B cell (primary cell): ENCODE data around the gene MCRIP2. TPM values are rescaled to one million over a fixed set of nuclear protein-coding genes. Genes with fewer than 3 reads are reported as not detected.

Experiments used
- ATAC-seq: fragments of 200-7000 bp; cut with Tn5 transposase; one replicate; pipeline ENCODE4 v1.10.0; 2021; ENCODE audit warnings: low read depth, mild to moderate bottlenecking, moderate number of reproducible peaks, moderate library complexity
- CTCF ChIA-PET: fragments of 350-600 bp; sonication (Branson Sonifier 250); formaldehyde crosslinking; loops from one replicate; lab custom pipeline; 2021; ENCODE audit warnings: antibody characterized with exemption, inconsistent platforms; lab: Charles Lee
- POLR2A ChIA-PET: fragments of 350-600 bp; sonication (Branson Sonifier 250); formaldehyde crosslinking; loops from one replicate; lab custom pipeline; 2021; ENCODE audit warnings: antibody characterized with exemption; lab: Charles Lee
- DNase-seq: peaks from one replicate; pipeline ENCODE4 v3.0.0; 2013
- H2AFZ ChIP-seq: 2 replicates; pipeline ENCODE4 v1.6.1; 2012; ENCODE audit warnings: mild to moderate bottlenecking, low read depth, low read length; ENCODE audit not compliant: insufficient read depth, poor library complexity, severe bottlenecking
- H3K27ac ChIP-seq, 2 donors: 1 replicate in 1 of 2; 2 replicates in 1 of 2; pipeline ENCODE4 v1.5.1; 2012 to 2013; ENCODE audit warnings: low read length in 2 of 2, mild to moderate bottlenecking in 2 of 2, moderate library complexity in 1 of 2
- H3K27me3 ChIP-seq, 4 experiments: fragments of 200-600 bp in 1 of 4; sonication (generic) in 1 of 4; replicated peaks in 1 of 4; 1 replicate in 2 of 4; 2 replicates in 2 of 4; pipeline versions ENCODE4 v1.6.1 to v1.7.0; 2013 to 2016; ENCODE audit warnings: low read length in 3 of 4, mild to moderate bottlenecking in 2 of 4, mixed read lengths in 1 of 4, moderate library complexity in 1 of 4; ENCODE audit not compliant: insufficient read depth in 4 of 4, control insufficient read depth in 3 of 4; ENCODE audit errors: control extremely low read depth in 1 of 4
- H3K36me3 ChIP-seq, 2 experiments: replicated peaks in 1 of 2; 1 replicate in 1 of 2; 2 replicates in 1 of 2; pipeline versions ENCODE4 v1.6.1 to v1.7.1; 2013; ENCODE audit warnings: low read length in 1 of 2; ENCODE audit not compliant: insufficient read depth in 2 of 2, control insufficient read depth in 1 of 2; ENCODE audit errors: control extremely low read depth in 1 of 2, extremely low read depth in 1 of 2
- H3K4me1 ChIP-seq, 2 donors: fragments of 200-600 bp in 1 of 2; sonication (generic) in 1 of 2; 1 replicate in 1 of 2; 2 replicates in 1 of 2; pipeline versions ENCODE4 v1.5.1 to v1.6.1; 2013 to 2017; ENCODE audit warnings: low read length in 2 of 2; ENCODE audit not compliant: control insufficient read depth in 2 of 2, insufficient read depth in 2 of 2
- H3K4me2 ChIP-seq: replicated peaks from 2 replicates; pipeline ENCODE3; 2012; ENCODE audit warnings: mild to moderate bottlenecking, low read depth, low read length; ENCODE audit not compliant: poor library complexity, severe bottlenecking
- H3K4me3 ChIP-seq, 5 experiments: fragments of 200-600 bp in 1 of 5; sonication (generic) in 1 of 5; 1 replicate in 3 of 5; 2 replicates in 2 of 5; pipeline versions ENCODE4 v1.5.1 to v1.7.0; 2011 to 2016; ENCODE audit warnings: low read length in 4 of 5, mild to moderate bottlenecking in 4 of 5, low read depth in 2 of 5, control low read depth in 1 of 5, moderate library complexity in 1 of 5; ENCODE audit not compliant: insufficient read depth in 1 of 5; ENCODE audit errors: control extremely low read depth in 1 of 5, extremely low read depth in 1 of 5
- H3K79me2 ChIP-seq: fragments of 200-600 bp; sonication (generic); one replicate; pipeline ENCODE4 v1.6.0; 2016; ENCODE audit warnings: low read length; ENCODE audit not compliant: control insufficient read depth, insufficient read depth
- H3K9ac ChIP-seq: fragments of 200-600 bp; sonication (generic); 2 replicates; pipeline ENCODE4 v1.6.1; 2017; ENCODE audit warnings: mild to moderate bottlenecking, low read length, moderate library complexity
- H3K9me3 ChIP-seq, 3 donors: one replicate each; pipeline versions ENCODE4 v1.6.1 to v1.7.1; 2013; ENCODE audit warnings: low read length in 2 of 3; ENCODE audit not compliant: control insufficient read depth in 2 of 3, insufficient read depth in 1 of 3; ENCODE audit errors: control extremely low read depth in 1 of 3
- H4K20me1 ChIP-seq: 2 replicates; pipeline ENCODE4 v1.6.0; 2012; ENCODE audit warnings: mild to moderate bottlenecking, low read length; ENCODE audit not compliant: insufficient read depth, control insufficient read depth, poor library complexity, severe bottlenecking
- H3K27ac Mint-ChIP-seq: one replicate; pipeline ENCODE4 v1.8.0; 2021; ENCODE audit warnings: mixed read lengths
- H3K27me3 Mint-ChIP-seq: one replicate; pipeline ENCODE4 v1.8.0; 2021; ENCODE audit warnings: mixed read lengths
- H3K4me1 Mint-ChIP-seq: one replicate; pipeline ENCODE4 v1.8.0; 2021; ENCODE audit warnings: mixed read lengths
- H3K4me3 Mint-ChIP-seq: one replicate; pipeline ENCODE4 v1.8.0; 2021; ENCODE audit warnings: mixed read lengths
- H3K9me3 Mint-ChIP-seq: one replicate; pipeline ENCODE4 v1.8.0; 2022; ENCODE audit warnings: mixed read lengths; ENCODE audit not compliant: insufficient read depth
- CTCF ChIP-seq: fragments of 200-600 bp; IDR thresholded peaks from one replicate; pipeline ENCODE4 v1.8.0; 2022; ENCODE audit warnings: antibody characterized with exemption, mild to moderate bottlenecking
- EZH2 ChIP-seq: IDR thresholded peaks from 2 replicates; pipeline ENCODE4 v1.6.1; 2012; ENCODE audit warnings: borderline replicate concordance, low read depth, mild to moderate bottlenecking, moderate library complexity, low read length; ENCODE audit not compliant: insufficient read depth, poor library complexity, severe bottlenecking
- WGBS: methylation state at CpG from one replicate; pipeline ENCODE4 v1.1.5; 2013; ENCODE audit warnings: missing lambda C conversion rate; ENCODE audit not compliant: insufficient coverage; 5-methylcytosine and 5-hydroxymethylcytosine counted together
- intact Hi-C: fragments of 100-400 bp; cut with micrococcal nuclease; formaldehyde crosslinking; loops from one replicate; pipeline ENCODE4 v1.10.0; 2022
- polyA plus RNA-seq: library from polyadenylated mRNA; depleted of rRNA; stranded (reverse); fragments of >200 nt; gene quantifications from 2 replicates; pipeline ENCODE4 v1.2.3, GENCODE V29; 2012
- total RNA-seq, 2 donors: library from RNA; stranded (reverse); fragments of 120-200 nt in 1 of 2; gene quantifications; 1 replicate in 1 of 2; 2 replicates in 1 of 2; pipeline versions ENCODE4 v1.2.3 to v1.2.4, GENCODE V29; 2013 to 2022

The MCRIP2 gene
- total and polyA plus RNA-seq, 2 donors (not counting 1 experiment from before 2014, with no cell fraction given): 29.2 to 46.0 TPM

- Histone ChIP-seq H3K79me2 (peaks cover 30% of the 10 kb centered on the region), H3K27me3 (no peaks in the 10 kb centered on the region), H4K20me1 (peaks cover 29% of the 10 kb centered on the region), H2AFZ (no peak overlapping the region), H3K27ac (no peak overlapping the region), H3K9me3 (no peaks in the 10 kb centered on the region), H3K36me3 (no peaks in the 10 kb centered on the region), H3K4me3 (no peak overlapping the region), H3K9ac (no peak overlapping the region), H3K4me1 (peaks cover 0 to 3% of the 10 kb centered on the region in 2 donors), H3K4me2 (no peak overlapping the region)
- POLR2A ChIA-PET: no interaction called here
- Mint-ChIP-seq H3K27ac (no peak overlapping the region), H3K4me3 (no peak overlapping the region), H3K9me3 (no peaks in the 10 kb centered on the region), H3K27me3 (no peaks in the 10 kb centered on the region), H3K4me1 (peaks cover 12% of the 10 kb centered on the region)
- CTCF ChIA-PET: no interaction called here
- TF ChIP-seq EZH2 (no peak), CTCF (no peak)
- 68% methylated on average over 12 of the region's 13 CpGs for WGBS
- ATAC-seq (no peak), DNase-seq (no peak)
- intact Hi-C loops: no loop called here
These were observed 26.5 kb upstream of the MCRIP2 start for GRCh38 chr16:615122-615521.

- Histone ChIP-seq H3K4me1 (peaks cover 0 to 3% of the 10 kb centered on the region in 2 donors), H3K27me3 (no peaks in the 10 kb centered on the region), H3K79me2 (peaks cover 21% of the 10 kb centered on the region), H3K36me3 (no peaks in the 10 kb centered on the region), H3K4me3 (no peak overlapping the region), H3K9ac (no peak overlapping the region), H4K20me1 (peaks cover 15% of the 10 kb centered on the region), H3K27ac (no peak overlapping the region), H3K9me3 (no peaks in the 10 kb centered on the region), H3K4me2 (no peak overlapping the region), H2AFZ (no peak overlapping the region)
- DNase-seq: no peak
- POLR2A ChIA-PET: interaction anchor here (0.7 kb wide), 1 partner anchor 25 kb away, joined by 4 read pairs; no protein-coding TSS in a partner anchor
- 97% methylated on average over 39 of the region's 39 CpGs for WGBS
- TF ChIP-seq CTCF (no peak), EZH2 (no peak)
- CTCF ChIA-PET: no interaction called here
- no peak overlapping the region for H3K27ac Mint-ChIP-seq
- peaks cover 9% of the 10 kb centered on the region for H3K4me1 Mint-ChIP-seq
- ATAC-seq: no peak
- no peak overlapping the region for H3K4me3 Mint-ChIP-seq
- no peaks in the 10 kb centered on the region for H3K9me3 Mint-ChIP-seq
- intact Hi-C loops: no loop called here
- H3K27me3 Mint-ChIP-seq: no peaks in the 10 kb centered on the region
These were observed 24.7 kb upstream of the MCRIP2 start for GRCh38 chr16:616733-617586.
